HG03354 (cell line): ENCODE measurements around the gene ZNF524.
"Not testable (repeated sequence)": the region's sequence is repeated elsewhere in the genome, so short reads cannot be mapped to it uniquely, and the experiment has no call there.

Experiments
- ATAC-seq: cut with Tn5 transposase; IDR thresholded peaks from one replicate; pipeline ENCODE4 v1.9.1; 2021; ENCODE audit warnings: mild to moderate bottlenecking; ENCODE audit not compliant: unreplicated experiment, poor library complexity, severe bottlenecking

The ZNF524 gene

GRCh38 chr19:55599842-55600661, at the start of gene ZNF524:
Gene ZNF524 (plus strand): TSS chr19:55600288. CDS start chr19:55602113, 1,825 bp downstream.
- ATAC-seq, result peak; percentile 52

GRCh38 chr19:55550321-55550650, 49.8 kb upstream of the ZNF524 start:
- ATAC-seq, result no peak

- ATAC-seq, result no peak
Observed at GRCh38 chr19:55552206-55552605, 47.9 kb upstream of the ZNF524 start.

- ATAC-seq, result no peak
Observed at GRCh38 chr19:55552620-55553019, 47.5 kb upstream of the ZNF524 start.

- ATAC-seq, result no peak
Observed at GRCh38 chr19:55553217-55554182, 46.6 kb upstream of the ZNF524 start.

- no peak for ATAC-seq
Observed at GRCh38 chr19:55554302-55554701, 45.8 kb upstream of the ZNF524 start.

- no peak for ATAC-seq
Observed at GRCh38 chr19:55554741-55555152, 45.3 kb upstream of the ZNF524 start.

GRCh38 chr19:55559684-55560083, 40.4 kb upstream of the ZNF524 start:
- ATAC-seq, result no peak

- no peak for ATAC-seq
Observed at GRCh38 chr19:55563261-55563690, 36.8 kb upstream of the ZNF524 start.

GRCh38 chr19:55566823-55567222, 33.3 kb upstream of the ZNF524 start:
- no peak for ATAC-seq

GRCh38 chr19:55567708-55568328, 32.3 kb upstream of the ZNF524 start:
- ATAC-seq, result no peak

- not testable (repeated sequence) for ATAC-seq
Observed at GRCh38 chr19:55569477-55569876, 30.6 kb upstream of the ZNF524 start.

- ATAC-seq, result not testable (repeated sequence)
Observed at GRCh38 chr19:55573929-55574328, 26.2 kb upstream of the ZNF524 start.

- ATAC-seq, result no peak
Observed at GRCh38 chr19:55576746-55577145, 23.3 kb upstream of the ZNF524 start.

GRCh38 chr19:55578031-55578760, 21.9 kb upstream of the ZNF524 start:
- ATAC-seq, result no peak

- ATAC-seq, result no peak
Observed at GRCh38 chr19:55578761-55579747, 21.0 kb upstream of the ZNF524 start.

GRCh38 chr19:55579766-55580621, 20.1 kb upstream of the ZNF524 start:
- ATAC-seq, result peak; percentile 20
